HG03575 (cell line): ENCODE results near the gene NTNG1.
"Not testable (repeated sequence)": the region's sequence is repeated elsewhere in the genome, so short reads cannot be mapped to it uniquely, and the experiment has no call there.

Experiments used
- ATAC-seq: cut with Tn5 transposase; IDR thresholded peaks from one replicate; pipeline ENCODE4 v1.9.1; 2021; ENCODE audit not compliant: unreplicated experiment, insufficient number of reproducible peaks, low FRiP score; ENCODE audit errors: extremely low read depth

The NTNG1 gene

GRCh38 chr1:107140703-107141490, at the start of gene NTNG1:
TSS of gene NTNG1 (plus strand) at chr1:107141039.
- ATAC-seq, result no peak

GRCh38 chr1:107091418-107091817, 49.4 kb upstream of the NTNG1 start:
- no peak for ATAC-seq

GRCh38 chr1:107093395-107093794, 47.4 kb upstream of the NTNG1 start:
- ATAC-seq, result not testable (repeated sequence)

- ATAC-seq, result no peak
Observed at GRCh38 chr1:107095647-107096046, 45.2 kb upstream of the NTNG1 start.

- ATAC-seq, result no peak
Observed at GRCh38 chr1:107096690-107097089, 44.1 kb upstream of the NTNG1 start.

GRCh38 chr1:107098961-107099360, 41.9 kb upstream of the NTNG1 start:
- ATAC-seq, result no peak

GRCh38 chr1:107100331-107100984, 40.4 kb upstream of the NTNG1 start:
- no peak for ATAC-seq

GRCh38 chr1:107105914-107106313, 34.9 kb upstream of the NTNG1 start:
- no peak for ATAC-seq

- no peak for ATAC-seq
Observed at GRCh38 chr1:107110326-107110725, 30.5 kb upstream of the NTNG1 start.

- ATAC-seq, result no peak
Observed at GRCh38 chr1:107116306-107116790, 24.5 kb upstream of the NTNG1 start.

GRCh38 chr1:107122225-107122624, 18.6 kb upstream of the NTNG1 start:
- ATAC-seq, result no peak

- no peak for ATAC-seq
Observed at GRCh38 chr1:107123741-107124140, 17.1 kb upstream of the NTNG1 start.

- no peak for ATAC-seq
Observed at GRCh38 chr1:107124694-107125093, 16.1 kb upstream of the NTNG1 start.

- no peak for ATAC-seq
Observed at GRCh38 chr1:107132195-107132594, 8.6 kb upstream of the NTNG1 start.

GRCh38 chr1:107132780-107133179, 8.1 kb upstream of the NTNG1 start:
- ATAC-seq, result no peak

GRCh38 chr1:107135463-107135862, 5.4 kb upstream of the NTNG1 start:
- no peak for ATAC-seq

GRCh38 chr1:107138166-107138565, 2.7 kb upstream of the NTNG1 start:
- ATAC-seq, result no peak

GRCh38 chr1:107138767-107139445, 1.9 kb upstream of the NTNG1 start:
- no peak for ATAC-seq

GRCh38 chr1:107139833-107140702, 771 bp upstream of the NTNG1 start:
- no peak for ATAC-seq
